Lower lobe of right lung (tissue), 2 donors: ENCODE measurements around the gene TRABD2A. TPM values are rescaled to one million over a fixed set of nuclear protein-coding genes. Genes with fewer than 3 reads are reported as not detected.

ENCODE experiments used
- ATAC-seq, 2 donors: fragments of 200-7000 bp; cut with Tn5 transposase; one replicate each; pipeline ENCODE4 v1.9.1; 2020 to 2022; ENCODE audit warnings: mild to moderate bottlenecking in 2 of 2, moderate library complexity in 2 of 2
- DNase-seq: peaks from one replicate; pipeline ENCODE4 v3.0.0-alpha.2; 2020
- H3K27ac ChIP-seq: fragments of 200-600 bp; one replicate; pipeline ENCODE4 v1.8.0; 2022
- H3K27me3 ChIP-seq: fragments of 200-600 bp; one replicate; pipeline ENCODE4 v1.8.0; 2022; ENCODE audit warnings: low read depth
- H3K36me3 ChIP-seq: fragments of 200-600 bp; one replicate; pipeline ENCODE4 v1.8.0; 2022; ENCODE audit warnings: mild to moderate bottlenecking
- H3K4me1 ChIP-seq: fragments of 200-600 bp; one replicate; pipeline ENCODE4 v1.8.0; 2022
- H3K4me3 ChIP-seq: fragments of 200-600 bp; one replicate; pipeline ENCODE4 v1.8.0; 2022; ENCODE audit warnings: mild to moderate bottlenecking
- H3K9me3 ChIP-seq: fragments of 200-600 bp; one replicate; pipeline ENCODE4 v1.8.0; 2022
- CTCF ChIP-seq: fragments of 200-600 bp; IDR thresholded peaks from one replicate; pipeline ENCODE4 v1.8.0; 2022; ENCODE audit warnings: antibody characterized with exemption, mild to moderate bottlenecking
- intact Hi-C: fragments of 100-400 bp; cut with DNase I; formaldehyde crosslinking; loops from one replicate; pipeline ENCODE4 v1.11.0; 2022
- total RNA-seq: library from RNA; stranded (reverse); fragmentation: NEBNext Ultra II Directional; extraction: Animal tissue kit (Norgen Biotek cat#: 25700); gene quantifications from one replicate; pipeline ENCODE4 v1.2.1, GENCODE V29; 2021
- donor health status: DM: no; HTN: yes; CAD: no; lungs with severe emphysema.

The TRABD2A gene
- total RNA-seq, 1 donor from 2014 or later: 5.4 TPM

DNA sequence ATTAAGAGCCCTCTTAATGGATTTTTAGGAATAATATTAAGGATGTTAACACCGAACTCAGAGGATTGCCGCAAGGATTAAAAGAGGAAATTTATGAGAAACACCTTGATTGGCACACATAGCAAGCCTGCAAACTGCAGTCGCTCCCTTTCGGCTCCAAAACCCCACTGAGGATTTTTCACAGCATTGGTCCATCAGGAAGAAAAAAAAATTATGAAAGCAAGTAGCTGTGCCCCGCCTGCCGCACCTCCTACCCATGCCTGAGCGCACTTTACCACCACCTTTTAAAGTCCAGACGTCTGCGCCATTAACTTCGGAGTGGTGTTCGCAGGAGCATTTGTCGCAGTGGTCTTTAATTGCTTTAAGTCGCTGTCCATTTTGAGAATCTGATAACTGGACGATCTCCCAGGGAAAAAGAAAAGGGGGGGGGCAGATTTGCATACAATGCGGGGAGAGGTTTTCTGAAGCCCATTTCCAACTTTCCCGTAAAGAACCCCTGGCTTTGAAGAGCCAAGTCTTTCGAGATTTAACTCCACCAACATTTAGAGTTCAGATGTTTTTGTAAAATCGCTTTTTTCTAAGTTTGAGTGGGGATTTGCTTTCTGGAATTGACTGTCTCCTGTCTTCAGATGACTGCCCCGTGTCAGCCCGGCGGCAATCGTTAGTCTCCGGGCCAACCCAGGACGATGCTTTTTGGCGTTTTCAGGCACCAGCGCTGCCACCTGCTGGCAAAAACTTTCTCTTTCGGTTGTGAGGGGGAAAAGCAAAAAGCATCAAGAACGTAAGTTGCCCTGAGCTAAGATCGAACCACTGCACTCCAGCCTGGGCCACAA, 913 bp upstream of the TRABD2A start:
- H3K9me3 ChIP-seq: no peaks in the 10 kb centered on the region
- H3K4me3 ChIP-seq: peak overlapping the region; percentile 64
- H3K4me1 ChIP-seq: peaks cover 29% of the 10 kb centered on the region
- no peaks in the 10 kb centered on the region for H3K36me3 ChIP-seq
- intact Hi-C loops: no loop called here
- H3K27me3 ChIP-seq: peaks cover 18% of the 10 kb centered on the region
- ATAC-seq: peak; percentile 81 to 87
- TF ChIP-seq CTCF: peak; percentile 76
- H3K27ac ChIP-seq: no peak overlapping the region
- peak; percentile 85 for DNase-seq

- intact Hi-C loops: no loop called here
- H3K36me3 ChIP-seq: no peaks in the 10 kb centered on the region
- no peak for TF ChIP-seq CTCF
- H3K4me1 ChIP-seq: peaks cover 29% of the 10 kb centered on the region
- peak overlapping the region; percentile 64 for H3K4me3 ChIP-seq
- H3K27me3 ChIP-seq: peaks cover 18% of the 10 kb centered on the region
- H3K27ac ChIP-seq: peak overlapping the region; percentile 15
- DNase-seq: no peak
- ATAC-seq: no peak
- no peaks in the 10 kb centered on the region for H3K9me3 ChIP-seq
Measured at GRCh38 chr2:84880395-84880644, 564 bp downstream of the TRABD2A start.

- intact Hi-C loops: no loop called here
- Histone ChIP-seq H3K4me3 (peak overlapping the region; percentile 64), H3K36me3 (no peaks in the 10 kb centered on the region), H3K27ac (no peak overlapping the region), H3K4me1 (peaks cover 29% of the 10 kb centered on the region), H3K27me3 (peaks cover 18% of the 10 kb centered on the region), H3K9me3 (no peaks in the 10 kb centered on the region)
- no peak for DNase-seq
- peak; percentile 14 to 36 for ATAC-seq
- no peak for TF ChIP-seq CTCF
Measured at GRCh38 chr2:84879584-84880394, 1.1 kb downstream of the TRABD2A start.

- TF ChIP-seq CTCF: no peak
- H3K9me3 ChIP-seq: no peaks in the 10 kb centered on the region
- no peaks in the 10 kb centered on the region for H3K36me3 ChIP-seq
- no peak overlapping the region for H3K27ac ChIP-seq
- DNase-seq (no peak), ATAC-seq (no peak)
- H3K4me1 ChIP-seq: peaks cover 29% of the 10 kb centered on the region
- H3K4me3 ChIP-seq: peak overlapping the region; percentile 64
- intact Hi-C loops: no loop called here
- peaks cover 18% of the 10 kb centered on the region for H3K27me3 ChIP-seq
Measured at GRCh38 chr2:84878896-84879583, 1.8 kb downstream of the TRABD2A start.

DNA sequence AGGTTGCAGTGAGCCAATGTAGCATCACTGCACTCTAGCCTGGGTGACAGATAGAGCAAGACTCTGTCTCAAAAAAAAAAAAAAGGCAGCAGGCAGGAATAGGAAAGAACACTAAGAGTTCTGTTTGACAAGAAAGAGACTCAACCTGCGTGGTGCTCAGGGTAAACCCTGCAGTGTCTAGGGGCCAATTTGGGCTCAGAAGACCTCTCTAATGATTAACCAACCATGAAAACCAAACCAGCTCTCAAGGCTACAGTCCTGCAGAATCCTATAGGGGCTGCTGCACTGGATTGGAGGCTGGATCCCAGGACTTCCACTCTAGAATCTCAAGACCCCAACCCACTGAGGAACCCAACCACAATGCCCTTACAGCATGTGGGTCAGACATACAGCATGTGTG, 2.4 kb downstream of the TRABD2A start:
- intact Hi-C loops: no loop called here
- Histone ChIP-seq H3K9me3 (no peaks in the 10 kb centered on the region), H3K4me3 (no peak overlapping the region), H3K27me3 (peaks cover 18% of the 10 kb centered on the region), H3K36me3 (no peaks in the 10 kb centered on the region), H3K27ac (no peak overlapping the region), H3K4me1 (peaks cover 29% of the 10 kb centered on the region)
- no peak for TF ChIP-seq CTCF
- DNase-seq (no peak), ATAC-seq (no peak)
